ENCODE results near the gene ZDHHC1. TPM values are rescaled to one million over a fixed set of nuclear protein-coding genes. Genes with fewer than 3 reads are reported as not detected.
A peak's percentile ranks its signal among the peaks of the same experiment; 100 is the strongest.

Gene ZDHHC1
- total and polyA plus RNA-seq, 7 donors: 1.7 to 11.0 (median 5.8) TPM

DNA sequence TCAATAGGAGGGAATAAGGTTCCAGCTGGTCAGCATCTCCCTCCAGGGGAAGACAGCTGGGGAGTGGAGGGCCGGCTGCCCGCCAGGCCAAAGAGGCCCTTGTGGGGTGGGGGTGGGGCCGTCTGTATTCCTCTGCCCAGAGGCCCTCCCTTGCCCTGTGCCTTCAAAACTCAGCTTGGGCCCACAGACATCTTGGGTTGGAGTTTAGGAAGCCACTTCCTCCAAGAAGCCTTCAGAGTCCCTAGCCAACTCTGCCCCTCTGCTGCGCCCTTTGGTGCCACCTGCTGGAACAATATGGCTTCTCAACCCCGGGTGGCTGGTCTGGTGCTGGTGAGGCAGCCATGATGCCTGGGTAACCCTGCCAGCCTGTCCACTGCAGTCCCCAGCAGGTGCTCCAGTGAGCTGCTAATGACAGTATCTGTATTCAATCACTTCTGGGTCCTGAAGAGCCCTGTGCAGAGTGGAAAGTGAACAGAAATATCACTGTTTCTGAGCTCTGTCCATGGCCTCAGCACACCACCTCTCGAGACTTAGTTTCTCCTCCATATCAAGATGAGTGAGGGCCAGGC is 31.3 kb upstream of the ZDHHC1 start:
- peaks cover 0 to 1% of the 10 kb centered on the region in 2 donors for H3K36me3 ChIP-seq (ENCODE audit: insufficient read depth in 1 of 2, low read depth in 1 of 2)
- peak overlapping the region; percentile 30 for H3K27ac ChIP-seq
- H3K9me3 ChIP-seq: no peaks in the 10 kb centered on the region
- TF ChIP-seq CTCF (IDR thresholded peaks at IDR 0.05): peak; percentile 32
- H3K27me3 ChIP-seq (ENCODE audit: insufficient read depth in 3 of 3, low read length in 2 of 3): no peaks in the 10 kb centered on the region
- intact Hi-C loops (cut with DNase I): no loop called here
- H3K4me1 ChIP-seq: peaks cover 99% of the 10 kb centered on the region
- 29 to 41% (median 34%) methylated on average over 6 of the region's 6 CpGs for WGBS, 3 donors
- H3K4me3 ChIP-seq: no peak overlapping the region
- DNase-seq (peak in 1 of 2 donors; percentile 45), ATAC-seq (no peak)

DNA sequence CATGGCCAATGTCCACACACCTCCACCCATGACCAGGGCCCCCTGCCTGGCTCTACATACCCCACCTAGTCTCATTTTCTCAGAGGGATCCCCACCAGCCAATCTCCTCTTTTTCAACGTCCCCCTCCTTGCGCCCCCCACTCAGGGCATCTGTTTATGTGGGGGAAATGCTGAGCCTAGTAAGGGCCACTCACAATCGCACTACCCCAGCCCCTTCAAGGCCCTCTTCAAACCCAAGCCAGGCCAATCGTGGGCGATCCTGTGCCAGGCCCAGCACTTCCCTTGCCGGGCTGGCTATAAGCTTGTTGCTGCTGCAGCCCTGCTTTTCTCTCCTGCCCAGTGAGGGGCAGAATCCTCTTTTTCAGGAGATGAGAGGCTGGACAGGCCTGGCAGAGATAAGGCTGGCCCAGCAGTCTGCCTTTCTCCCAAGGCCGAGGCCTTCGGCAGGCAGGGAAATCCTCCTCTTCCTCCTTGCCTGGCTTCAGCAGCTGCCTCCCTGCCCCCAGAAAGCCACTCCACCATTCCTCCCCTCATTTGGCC is 30.8 kb upstream of the ZDHHC1 start:
- no peak overlapping the region for H3K4me3 ChIP-seq
- 45 to 51% (median 48%) methylated on average over 8 of the region's 8 CpGs for WGBS, 3 donors
- H3K36me3 ChIP-seq (ENCODE audit: insufficient read depth in 1 of 2, low read depth in 1 of 2): no peaks in the 10 kb centered on the region
- no peak for TF ChIP-seq CTCF (IDR thresholded peaks at IDR 0.05)
- ATAC-seq (no peak), DNase-seq (no peak)
- peaks cover 99% of the 10 kb centered on the region for H3K4me1 ChIP-seq
- H3K9me3 ChIP-seq: no peaks in the 10 kb centered on the region
- peak overlapping the region; percentile 30 for H3K27ac ChIP-seq
- no peaks in the 10 kb centered on the region for H3K27me3 ChIP-seq (ENCODE audit: insufficient read depth in 3 of 3, low read length in 2 of 3)
- intact Hi-C loops (cut with DNase I): no loop called here

DNA sequence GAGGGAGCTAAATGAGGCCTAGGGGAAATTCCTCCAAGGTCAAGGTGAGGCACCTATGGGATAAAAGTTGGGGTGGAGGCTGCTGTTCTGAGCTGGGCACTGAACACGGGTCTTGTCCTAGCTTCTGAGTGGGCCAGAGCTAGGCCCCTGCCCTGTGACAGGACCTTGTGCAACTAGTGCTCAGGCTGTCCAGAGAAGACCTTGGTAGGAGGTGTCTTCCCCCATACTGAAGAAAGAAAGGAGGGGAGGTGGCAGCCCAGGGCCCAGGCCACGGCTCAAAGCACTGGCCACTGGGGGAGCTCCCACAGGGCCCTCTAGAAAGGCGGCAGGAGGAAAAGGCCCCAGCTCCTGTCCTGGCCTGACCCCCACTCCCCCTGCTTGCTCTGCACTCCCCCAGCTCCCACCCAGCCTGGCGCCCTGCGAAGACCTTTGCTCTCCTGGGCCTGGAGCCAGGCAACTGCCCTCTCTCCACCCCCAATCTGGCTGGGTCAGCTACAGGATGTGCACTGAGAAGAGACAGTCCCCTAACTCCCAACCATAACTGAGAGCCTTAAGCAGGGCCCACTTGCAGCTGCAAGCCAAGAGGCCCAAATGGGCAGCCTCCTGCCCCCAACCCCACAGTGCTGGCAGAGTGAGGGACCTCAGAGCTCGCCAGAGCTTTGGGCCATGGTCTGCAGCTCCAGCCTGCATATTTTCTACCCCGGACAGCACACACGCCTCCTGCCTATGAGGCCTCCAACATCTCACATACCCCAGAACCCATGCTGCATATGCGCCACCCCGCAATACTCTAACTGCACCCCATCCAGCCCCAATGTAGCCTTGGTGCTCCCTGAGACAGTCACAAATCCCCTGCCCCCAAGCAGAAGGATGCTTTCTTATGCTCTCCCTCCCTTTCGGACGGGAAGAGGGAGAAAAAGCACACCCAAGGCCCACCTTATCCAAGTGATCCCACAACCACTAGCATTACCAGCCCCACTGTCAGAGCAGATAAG is 29.9 kb upstream of the ZDHHC1 start:
- intact Hi-C loops (cut with DNase I): no loop called here
- no peaks in the 10 kb centered on the region for H3K9me3 ChIP-seq
- H3K27ac ChIP-seq: peak overlapping the region; percentile 2
- WGBS, 3 donors: 51 to 68% (median 54%) methylated on average over 12 of the region's 12 CpGs
- H3K4me3 ChIP-seq: no peak overlapping the region
- ATAC-seq (peak in 1 of 4 donors; percentile 2), DNase-seq (no peak)
- H3K27me3 ChIP-seq (ENCODE audit: insufficient read depth in 3 of 3, low read length in 2 of 3): no peaks in the 10 kb centered on the region
- H3K36me3 ChIP-seq (ENCODE audit: insufficient read depth in 1 of 2, low read depth in 1 of 2): no peaks in the 10 kb centered on the region
- peaks cover 99% of the 10 kb centered on the region for H3K4me1 ChIP-seq
- TF ChIP-seq CTCF (IDR thresholded peaks at IDR 0.05): no peak

DNA sequence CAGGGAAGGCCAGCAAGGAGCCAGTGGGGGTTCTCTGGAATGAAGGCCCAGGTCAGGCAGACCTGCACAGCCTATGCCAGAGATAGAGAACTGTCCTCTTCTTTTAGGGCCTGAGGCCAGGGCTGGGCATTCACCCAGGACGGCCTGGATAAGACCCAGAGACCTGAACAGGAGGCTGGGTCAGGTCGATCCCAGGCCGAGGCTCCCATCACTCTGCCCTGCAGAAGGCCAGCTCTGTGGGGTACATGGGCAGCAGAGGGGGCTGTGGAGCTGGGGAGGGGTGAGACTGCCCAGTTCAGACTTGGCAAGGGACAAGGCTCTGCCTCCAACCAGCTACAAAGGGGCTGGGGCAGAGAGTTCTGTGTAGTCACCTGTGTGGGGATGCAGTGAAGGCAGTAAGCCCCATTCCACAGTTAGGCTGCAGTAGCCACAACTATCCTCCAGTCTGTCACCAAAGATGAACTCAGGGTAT is 29.2 kb upstream of the ZDHHC1 start:
- no peak overlapping the region for H3K27ac ChIP-seq
- peak in 3 of 4 donors; percentile 46 to 56 (median 53) for ATAC-seq
- H3K36me3 ChIP-seq (ENCODE audit: insufficient read depth in 1 of 2, low read depth in 1 of 2): peaks cover 0 to 3% of the 10 kb centered on the region in 2 donors
- no peak for TF ChIP-seq CTCF (IDR thresholded peaks at IDR 0.05)
- H3K4me3 ChIP-seq: no peak overlapping the region
- no peaks in the 10 kb centered on the region for H3K27me3 ChIP-seq (ENCODE audit: insufficient read depth in 3 of 3, low read length in 2 of 3)
- DNase-seq: peak in 1 of 2 donors; percentile 81
- peaks cover 92% of the 10 kb centered on the region for H3K4me1 ChIP-seq
- intact Hi-C loops (cut with DNase I): no loop called here
- H3K9me3 ChIP-seq: no peaks in the 10 kb centered on the region
- WGBS, 3 donors: 16 to 31% (median 27%) methylated on average over 3 of the region's 3 CpGs

Data from psoas muscle (tissue), 8 donors.